HG02870 (cell line): ENCODE measurements around the gene ATF5.

Source experiments
- ATAC-seq: cut with Tn5 transposase; IDR thresholded peaks from one replicate; pipeline ENCODE4 v1.9.1; 2021; ENCODE audit warnings: mild to moderate bottlenecking, moderate library complexity; ENCODE audit not compliant: unreplicated experiment

ATF5 gene, protein sequence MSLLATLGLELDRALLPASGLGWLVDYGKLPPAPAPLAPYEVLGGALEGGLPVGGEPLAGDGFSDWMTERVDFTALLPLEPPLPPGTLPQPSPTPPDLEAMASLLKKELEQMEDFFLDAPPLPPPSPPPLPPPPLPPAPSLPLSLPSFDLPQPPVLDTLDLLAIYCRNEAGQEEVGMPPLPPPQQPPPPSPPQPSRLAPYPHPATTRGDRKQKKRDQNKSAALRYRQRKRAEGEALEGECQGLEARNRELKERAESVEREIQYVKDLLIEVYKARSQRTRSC

DNA sequence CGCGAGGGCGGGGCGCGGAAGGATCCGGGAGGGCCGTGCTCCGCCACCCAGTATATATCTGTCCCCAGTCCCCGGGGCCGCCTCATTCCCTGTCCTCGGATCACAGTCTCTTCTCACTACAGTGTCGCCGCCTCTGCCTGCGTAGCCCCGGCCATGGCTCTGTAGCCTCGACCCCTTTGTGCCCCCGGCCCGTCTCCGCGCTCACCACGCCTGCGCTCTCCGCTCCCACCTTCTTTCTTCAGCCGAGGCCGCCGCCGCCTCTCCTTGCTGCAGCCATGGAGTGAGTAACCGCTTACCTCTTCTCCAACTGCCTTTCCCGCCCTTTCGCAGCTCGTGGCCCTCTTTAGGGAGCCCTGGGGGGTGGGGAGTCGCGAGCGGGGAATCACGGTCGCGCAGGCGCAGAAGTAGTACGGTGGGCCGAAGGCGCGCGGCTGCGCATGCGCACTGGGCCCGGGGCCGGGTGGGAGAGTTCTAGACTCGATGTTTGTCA, at the start of gene ATF5, which contains the start of gene NUP62:
Gene ATF5, plus strand, starts transcription at position 85 of the 490 bp plus-strand sequence. CDS start 1,646 bp downstream, outside the sequence.
Gene NUP62, minus strand, starts transcription at position 384 of the 490 bp plus-strand sequence. CDS start 19,697 bp downstream, outside the sequence.
- ATAC-seq, result peak; percentile 32

- ATAC-seq, result no peak
Observed at GRCh38 chr19:49879243-49879963, 49.6 kb upstream of the ATF5 start.

GRCh38 chr19:49880162-49880869, 48.7 kb upstream of the ATF5 start:
- no peak for ATAC-seq

GRCh38 chr19:49881186-49881585, 47.8 kb upstream of the ATF5 start:
- ATAC-seq, result no peak

GRCh38 chr19:49881672-49882394, 47.2 kb upstream of the ATF5 start:
- ATAC-seq, result no peak

DNA sequence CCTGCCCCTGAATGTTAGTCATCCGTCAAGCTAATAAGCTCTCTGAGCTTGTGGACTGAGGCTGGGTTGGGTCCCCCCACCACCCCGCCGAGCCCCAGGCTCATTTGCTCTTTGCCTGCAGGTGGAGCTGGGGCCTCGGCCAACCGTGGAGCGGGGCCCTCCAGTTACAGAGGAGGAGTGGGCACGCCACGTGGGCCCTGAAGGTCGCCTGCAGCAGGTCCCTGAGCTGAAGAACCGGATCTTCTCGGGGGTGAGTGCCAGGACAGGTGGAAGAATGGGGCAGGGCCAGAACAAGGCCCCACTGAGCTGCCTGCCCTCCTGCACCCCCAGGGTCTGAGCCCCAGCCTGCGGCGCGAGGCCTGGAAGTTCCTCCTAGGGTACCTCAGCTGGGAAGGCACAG, 46.4 kb upstream of the ATF5 start:
- no peak for ATAC-seq

DNA sequence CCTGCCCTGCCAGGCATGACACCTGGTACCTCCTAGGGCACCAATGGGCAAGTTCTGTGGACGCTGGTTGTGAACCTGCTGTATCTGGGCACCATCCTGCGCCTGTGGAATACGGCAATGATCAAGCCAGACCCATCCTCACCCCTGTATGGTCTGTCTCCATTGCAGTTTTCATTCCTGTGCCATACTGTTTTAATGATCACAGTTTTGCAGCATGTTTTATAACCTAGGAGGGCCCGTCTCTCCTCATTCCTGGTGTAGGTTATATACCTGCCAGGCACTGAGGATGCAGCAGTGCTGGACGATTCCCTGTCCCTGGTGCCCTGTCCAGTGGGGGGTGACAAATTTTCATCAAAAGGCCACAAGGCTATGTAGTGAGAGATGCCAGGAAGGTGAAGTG, 45.9 kb upstream of the ATF5 start:
- no peak for ATAC-seq

- no peak for ATAC-seq
Observed at GRCh38 chr19:49884109-49884508, 44.9 kb upstream of the ATF5 start.

- no peak for ATAC-seq
Observed at GRCh38 chr19:49884760-49885159, 44.2 kb upstream of the ATF5 start.

DNA sequence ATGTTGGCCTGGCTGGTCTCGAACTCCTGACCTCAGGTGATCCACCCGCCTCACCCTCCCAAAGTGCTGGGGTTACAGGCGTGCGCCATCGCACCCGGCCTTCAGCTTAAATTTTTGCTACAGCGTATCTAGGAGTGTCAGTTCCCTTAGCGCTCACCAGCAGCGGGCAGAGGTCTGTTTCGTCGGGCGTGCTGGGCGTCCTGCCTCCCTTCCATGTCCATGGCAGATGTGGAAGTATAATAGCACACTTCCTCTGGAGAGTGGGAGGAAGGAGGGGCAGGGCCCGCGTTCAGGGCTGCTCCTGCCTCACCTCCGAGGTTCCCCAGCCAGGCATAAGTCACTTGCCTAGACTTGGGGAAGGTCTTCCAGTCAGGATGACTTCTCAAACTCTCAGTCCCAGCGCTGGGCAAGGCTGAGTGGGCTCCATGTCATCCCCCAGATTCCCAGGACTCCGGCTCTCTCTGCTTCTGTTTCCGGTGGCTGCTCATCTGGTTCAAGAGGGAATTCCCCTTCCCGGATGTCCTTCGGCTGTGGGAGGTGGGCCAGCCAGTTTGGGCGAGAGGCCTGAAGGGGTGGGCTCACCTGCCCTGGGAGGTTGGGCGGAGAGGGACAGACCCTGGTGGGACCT, 41.9 kb upstream of the ATF5 start:
- no peak for ATAC-seq

DNA sequence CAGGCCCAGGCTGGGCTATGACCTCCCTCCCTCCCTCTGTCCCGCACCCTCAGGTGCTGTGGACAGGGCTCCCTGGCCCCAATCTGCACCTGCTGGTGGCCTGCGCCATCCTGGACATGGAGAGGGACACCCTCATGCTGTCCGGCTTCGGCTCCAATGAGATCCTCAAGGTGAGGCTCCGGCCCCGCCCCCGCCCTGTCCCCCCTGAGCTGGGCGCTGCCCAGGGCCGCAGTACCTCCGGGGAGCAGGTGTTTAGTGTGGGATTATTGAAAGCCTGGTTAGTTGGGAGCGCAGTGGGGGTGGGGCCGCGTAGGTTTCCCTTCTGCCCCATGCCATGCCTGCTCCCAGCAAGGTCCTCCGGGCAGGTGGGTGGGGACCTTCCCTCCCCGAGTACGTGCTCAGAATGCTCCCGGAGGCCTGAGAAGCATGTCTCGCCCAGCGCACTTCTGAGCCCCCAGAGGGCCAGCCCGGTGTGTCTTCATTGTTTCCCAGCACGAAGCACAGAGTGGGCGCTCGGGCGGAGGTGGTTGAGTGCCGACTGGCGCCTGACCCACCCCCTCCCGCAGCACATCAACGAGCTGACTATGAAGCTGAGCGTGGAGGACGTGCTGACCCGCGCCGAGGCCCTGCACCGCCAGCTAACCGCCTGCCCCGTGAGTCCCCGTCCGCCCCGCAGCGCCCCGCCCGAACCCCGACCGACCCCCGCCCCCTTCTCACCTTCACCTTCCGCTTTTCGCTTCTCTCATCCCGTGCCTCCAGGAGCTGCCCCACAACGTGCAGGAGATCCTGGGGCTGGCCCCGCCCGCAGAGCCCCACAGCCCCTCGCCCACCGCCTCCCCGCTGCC, 41.1 kb upstream of the ATF5 start:
- ATAC-seq, result no peak

DNA sequence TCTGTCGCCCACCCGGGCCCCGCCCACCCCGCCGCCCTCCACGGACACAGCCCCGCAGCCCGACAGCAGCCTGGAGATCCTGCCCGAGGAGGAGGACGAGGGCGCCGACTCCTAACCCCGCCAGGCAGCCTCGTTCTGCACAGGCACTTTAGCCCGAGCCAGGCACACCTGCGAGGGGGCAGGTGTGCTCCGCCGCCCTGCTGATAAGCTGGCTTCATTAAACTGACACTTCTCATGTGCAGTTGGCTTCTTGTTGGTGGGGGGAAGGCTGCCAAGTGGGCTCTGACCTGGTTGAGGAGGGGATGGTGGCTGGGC, 40.5 kb upstream of the ATF5 start:
- no peak for ATAC-seq

DNA sequence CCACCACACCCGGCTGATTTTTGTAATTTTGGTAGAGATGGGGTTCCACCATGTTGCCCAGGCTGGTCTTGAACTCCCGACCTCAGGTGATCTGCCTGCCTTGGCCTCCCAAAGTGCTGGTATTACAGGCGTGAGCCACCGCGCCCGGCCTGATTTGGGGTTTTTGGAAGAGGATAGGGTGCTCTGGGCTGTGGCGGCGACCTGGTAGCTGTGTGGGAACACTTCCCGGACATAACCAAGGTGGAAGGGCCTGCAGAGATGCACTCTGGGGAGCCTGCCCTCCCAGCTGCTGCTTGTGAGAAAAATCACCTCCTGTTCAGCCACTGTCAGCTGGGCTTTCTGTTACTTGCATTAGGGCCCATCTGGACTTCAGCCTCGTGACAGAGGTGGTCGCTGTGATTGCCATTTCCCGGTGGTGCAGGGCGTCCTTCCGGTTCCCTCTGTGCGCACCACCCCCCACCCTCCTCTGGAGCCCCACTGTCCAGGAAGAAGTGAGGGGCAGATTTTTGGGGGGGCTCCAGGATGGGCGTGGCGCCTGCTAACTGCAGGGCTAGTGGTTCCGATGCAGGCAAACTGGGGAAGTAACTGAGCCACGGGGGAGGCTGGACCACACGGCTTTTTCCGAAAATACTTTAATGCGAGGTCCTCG, 39.8 kb upstream of the ATF5 start:
- ATAC-seq, result no peak

- ATAC-seq, result no peak
Observed at GRCh38 chr19:49889687-49890348, 39.2 kb upstream of the ATF5 start.

GRCh38 chr19:49890349-49891311, 38.4 kb upstream of the ATF5 start:
- no peak for ATAC-seq

- ATAC-seq, result no peak
Observed at GRCh38 chr19:49891393-49891792, 37.6 kb upstream of the ATF5 start.

DNA sequence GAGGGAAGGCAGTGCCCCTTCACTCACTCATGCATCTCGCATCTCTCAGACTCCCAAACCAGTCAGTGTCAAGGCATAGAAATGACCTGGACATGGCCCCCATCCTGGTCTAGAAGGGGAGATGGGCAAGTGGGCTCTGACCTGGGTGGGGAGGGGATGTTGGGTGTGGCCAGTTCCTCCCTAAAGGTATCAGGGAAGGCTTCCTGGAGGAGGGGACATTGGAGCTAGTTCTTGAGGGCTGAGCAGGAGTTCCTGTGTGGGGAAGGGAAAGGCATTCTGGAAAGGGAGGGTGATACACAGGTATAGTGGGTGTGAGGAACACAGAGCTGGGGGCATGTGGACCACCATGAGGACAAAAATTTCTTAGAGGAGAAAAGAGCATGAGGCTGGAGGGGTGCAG, 36.3 kb upstream of the ATF5 start:
- ATAC-seq, result no peak
